ENCODE measurements around the gene COL4A5.

The COL4A5 gene

DNA sequence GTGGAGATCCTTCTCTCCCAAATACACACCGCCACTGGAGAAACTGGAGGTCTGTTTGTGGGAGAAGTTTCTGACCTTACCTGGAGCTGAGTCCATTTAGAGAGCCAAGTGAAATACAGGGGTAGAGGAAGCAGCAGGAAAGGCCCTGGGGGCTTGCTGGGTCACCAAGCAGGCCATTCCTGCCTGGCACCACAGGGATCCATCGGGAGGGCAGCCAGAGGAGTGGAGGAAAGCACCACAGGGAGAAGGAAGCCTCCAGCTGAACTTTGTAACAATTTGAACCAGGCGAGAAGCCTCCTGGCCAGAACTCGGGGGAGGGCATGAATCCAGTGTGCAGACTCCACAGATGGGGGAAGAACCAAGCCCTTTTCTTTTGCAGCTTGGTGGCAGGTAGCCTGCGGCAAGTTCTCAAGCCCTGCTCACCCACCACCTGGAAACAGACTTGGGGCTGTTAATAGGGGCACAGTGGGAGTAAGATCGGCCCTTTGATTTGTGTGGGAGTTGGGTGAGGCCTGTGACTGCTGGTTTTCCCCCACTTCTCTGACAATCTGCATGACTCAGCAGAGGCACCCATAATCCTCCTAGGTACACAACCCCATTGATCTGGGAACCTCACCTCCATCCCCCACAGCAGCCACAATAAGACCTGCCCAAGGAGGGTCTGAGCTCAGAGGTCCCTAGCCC is 202.1 kb downstream of the COL4A5 start:
- no peak for DNase-seq (ENCODE audit: low read depth in 2 of 2)

DNA sequence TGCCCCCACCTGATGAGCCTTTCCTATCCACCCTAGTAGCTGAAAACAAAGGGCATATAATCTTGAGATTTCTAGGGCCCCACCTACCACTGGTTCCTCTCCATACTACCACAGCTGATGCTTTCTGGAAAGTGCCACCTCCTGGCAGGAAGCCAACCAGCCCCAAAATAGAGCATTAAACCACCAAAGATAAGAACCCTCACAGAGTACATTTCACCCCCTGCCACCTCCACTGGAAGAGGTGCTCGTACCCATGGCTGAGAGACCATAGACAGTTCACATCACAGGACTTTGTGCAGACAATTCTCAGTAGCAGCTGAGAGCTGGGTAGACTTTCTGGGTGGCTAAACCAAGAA is 202.6 kb downstream of the COL4A5 start:
- no peak for DNase-seq (ENCODE audit: low read depth in 2 of 2)

DNA sequence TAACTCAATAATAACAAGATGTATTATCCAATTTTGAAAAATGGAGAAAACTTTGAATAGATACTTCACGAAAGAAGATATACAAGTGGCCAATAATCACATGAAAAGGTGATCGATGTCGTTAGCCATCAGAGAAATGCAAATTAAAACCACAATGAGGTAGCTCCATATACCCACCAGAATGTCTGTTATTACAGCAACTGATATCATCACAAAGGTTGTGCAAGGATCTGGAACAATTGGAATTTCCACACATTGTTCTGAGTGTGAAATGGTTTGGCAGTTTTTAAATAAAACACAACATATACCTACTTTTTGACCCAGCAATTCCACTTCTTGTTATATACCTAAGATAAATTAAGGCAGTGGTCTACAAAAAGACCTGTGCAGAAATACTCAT is 225.1 kb downstream of the COL4A5 start:
- no peak for DNase-seq (ENCODE audit: low read depth in 2 of 2)

DNA sequence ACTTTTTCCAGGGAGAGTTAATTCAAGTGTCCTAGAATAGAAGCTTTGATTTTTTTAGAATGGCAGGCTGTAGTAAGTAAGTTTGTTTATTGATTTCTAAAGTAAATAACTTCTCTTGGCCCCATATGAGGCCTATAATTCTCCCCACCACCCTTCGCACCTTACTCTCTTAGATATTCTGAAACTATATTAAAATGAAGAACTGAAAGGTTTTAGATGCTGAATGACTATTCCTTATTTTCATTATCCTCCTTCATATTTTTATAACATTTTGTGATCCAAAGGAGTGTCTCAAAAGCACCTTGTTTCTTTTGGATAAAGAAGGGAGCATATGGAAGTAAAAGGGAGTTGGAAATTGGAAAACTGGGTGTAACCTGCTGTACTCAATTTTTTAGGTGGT is 226.5 kb downstream of the COL4A5 start:
- no peak for DNase-seq (ENCODE audit: low read depth in 2 of 2)

DNA sequence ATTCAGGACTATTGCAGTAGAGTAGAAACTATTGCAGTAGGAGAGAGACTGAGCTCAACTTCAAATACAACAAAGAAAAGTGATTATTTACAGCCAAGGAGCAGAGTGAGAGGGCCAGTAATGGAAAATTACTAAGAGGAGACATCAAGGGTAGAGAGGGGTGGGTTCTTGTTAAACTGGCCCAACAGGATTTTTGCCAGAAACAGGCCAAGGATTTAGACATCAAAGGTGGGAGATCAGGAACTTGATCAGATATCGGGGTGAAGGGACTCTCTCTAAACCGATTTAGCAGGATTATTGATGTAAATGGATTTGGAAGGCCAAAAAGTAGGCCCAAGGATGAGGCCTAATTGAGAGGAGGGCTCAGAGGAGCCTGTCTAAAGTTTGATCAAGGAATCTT is 231.9 kb downstream of the COL4A5 start:
- no peak for DNase-seq (ENCODE audit: low read depth in 2 of 2)

DNA sequence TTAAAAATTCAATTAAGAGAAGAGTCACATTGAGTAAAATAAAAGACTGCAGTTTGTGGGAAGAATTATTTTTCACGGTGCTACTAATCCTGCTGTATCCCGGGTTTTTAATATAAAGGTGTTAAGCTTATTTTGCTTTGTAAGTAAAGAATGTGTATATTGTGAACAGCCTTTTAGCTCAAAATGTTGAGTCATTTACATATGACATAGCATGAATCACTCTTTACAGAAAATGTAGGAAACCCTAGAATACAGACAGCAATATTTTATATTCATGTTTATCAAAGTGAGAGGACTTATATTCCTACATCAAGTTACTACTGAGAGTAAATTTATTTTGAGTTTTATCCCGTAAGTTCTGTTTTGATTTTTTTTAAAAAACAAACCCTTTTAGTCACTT is 257.1 kb downstream of the COL4A5 start:
- DNase-seq (ENCODE audit: low read depth in 2 of 2), result no peak

DNA sequence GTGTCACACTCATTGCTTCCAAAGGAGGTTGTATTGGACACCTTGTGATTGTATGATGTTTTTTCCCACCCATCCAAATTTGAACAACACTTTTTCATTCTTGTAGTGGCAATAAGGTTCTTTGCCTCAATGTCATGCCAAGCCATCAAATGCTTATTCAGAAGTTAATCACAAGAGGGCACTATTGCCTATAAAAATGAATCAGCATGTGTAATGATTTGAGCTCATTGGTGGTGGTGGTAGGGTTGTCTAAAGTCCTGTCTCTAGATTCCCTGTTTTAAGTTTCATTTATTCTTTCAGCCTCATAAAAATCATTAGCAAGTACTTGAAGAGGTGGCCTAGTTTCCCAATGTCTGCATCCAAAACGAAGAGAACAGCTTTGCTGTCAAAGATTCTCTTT is 259.7 kb downstream of the COL4A5 start:
- no peak for DNase-seq (ENCODE audit: low read depth in 2 of 2)

DNA sequence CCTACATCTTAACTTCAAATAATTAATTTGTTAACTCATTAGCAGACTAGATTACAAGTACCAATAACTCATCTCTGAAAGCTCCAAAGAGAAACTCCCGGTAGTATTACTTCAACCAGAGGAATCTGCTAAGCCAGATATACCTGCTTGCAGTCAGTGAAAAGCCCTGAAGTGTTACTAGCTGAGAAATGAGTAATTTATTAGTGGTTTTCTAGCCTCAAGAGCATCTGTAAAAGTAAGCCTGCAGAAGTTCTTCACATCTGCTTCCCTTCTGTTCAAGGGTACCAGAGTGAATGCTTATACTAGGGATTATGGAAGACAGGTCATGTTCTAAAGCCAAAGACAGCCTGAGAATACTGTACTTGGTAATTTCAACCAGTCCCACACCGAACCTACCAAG is 262.0 kb downstream of the COL4A5 start:
- DNase-seq (ENCODE audit: low read depth in 2 of 2), result no peak

DNA sequence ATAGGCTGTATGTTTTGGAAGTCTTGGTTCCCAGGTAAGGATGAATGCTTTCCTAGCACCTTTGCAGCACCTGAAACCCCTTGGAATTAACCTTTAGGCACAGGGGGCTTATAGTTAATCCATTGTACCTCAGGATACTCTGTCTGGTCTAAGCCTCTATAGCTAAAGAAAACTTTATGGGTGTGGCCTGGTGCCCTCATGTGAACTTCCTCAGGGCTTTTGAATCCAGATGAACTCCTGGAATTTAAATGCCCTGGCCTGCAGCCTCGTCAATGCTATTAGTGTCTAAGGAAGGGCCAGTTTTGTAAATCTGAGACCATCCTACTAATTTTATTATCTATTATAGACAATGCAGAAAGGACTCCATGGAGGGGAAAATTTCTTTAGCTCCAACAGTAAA is 262.9 kb downstream of the COL4A5 start:
- no peak for DNase-seq (ENCODE audit: low read depth in 2 of 2)

DNA sequence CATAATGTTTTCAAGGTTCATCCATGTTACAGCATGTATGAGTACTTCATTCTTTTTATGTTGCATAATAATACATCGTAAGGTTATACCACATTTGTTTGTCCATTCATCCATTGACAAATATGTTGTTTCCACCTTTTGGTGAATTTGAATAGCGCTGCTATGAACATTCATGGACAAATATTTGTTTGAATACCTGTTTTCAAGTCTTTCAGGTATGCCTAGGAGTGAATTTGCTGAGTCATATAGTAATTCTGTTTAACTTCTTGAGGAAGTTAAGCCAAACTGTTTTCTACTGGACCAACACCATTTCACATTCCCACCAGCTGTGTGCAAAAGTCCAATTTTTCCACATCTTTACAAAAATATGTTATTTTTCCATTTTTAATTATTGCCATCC is 265.2 kb downstream of the COL4A5 start:
- no peak for DNase-seq (ENCODE audit: low read depth in 2 of 2)

DNA sequence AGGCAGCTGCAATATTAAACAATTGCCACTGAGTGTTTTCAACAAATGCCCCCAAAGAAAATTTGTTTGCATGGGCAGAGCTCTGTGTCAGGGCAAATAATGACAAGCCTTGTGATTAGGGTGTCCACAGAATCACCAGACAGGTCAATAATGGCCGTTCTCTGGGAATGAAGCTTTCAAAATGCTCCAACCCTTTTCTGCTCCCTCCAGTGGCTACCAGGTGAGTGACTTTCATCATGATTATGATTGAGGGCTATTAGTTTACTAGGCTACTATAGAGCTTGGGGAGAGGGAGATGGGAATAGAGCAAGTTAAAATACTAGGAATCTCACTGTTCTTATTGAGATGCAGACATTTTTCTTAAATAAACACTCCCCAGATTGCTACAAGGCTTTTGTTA is 273.2 kb downstream of the COL4A5 start:
- no peak for DNase-seq (ENCODE audit: low read depth in 2 of 2)

DNA sequence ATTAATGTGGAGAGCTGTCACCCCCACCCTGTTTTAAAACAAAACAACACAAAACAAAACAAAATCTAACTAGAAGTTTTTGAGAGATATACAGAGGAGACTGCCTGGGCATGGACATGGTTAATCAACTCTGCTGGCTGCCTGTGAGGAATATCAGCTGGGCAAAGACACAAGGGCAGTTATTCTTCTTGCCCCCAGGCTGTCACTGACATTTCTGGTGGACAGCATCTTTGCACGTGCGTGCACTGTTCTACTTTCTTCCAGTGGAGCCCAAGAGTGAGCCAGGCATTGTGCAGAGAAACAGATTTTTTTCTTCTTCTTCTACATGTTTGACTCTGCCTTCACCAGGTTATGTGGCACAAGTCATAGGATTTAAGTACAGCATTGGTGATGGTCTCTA is 282.9 kb downstream of the COL4A5 start:
- DNase-seq (ENCODE audit: low read depth in 2 of 2), result no peak

DNA sequence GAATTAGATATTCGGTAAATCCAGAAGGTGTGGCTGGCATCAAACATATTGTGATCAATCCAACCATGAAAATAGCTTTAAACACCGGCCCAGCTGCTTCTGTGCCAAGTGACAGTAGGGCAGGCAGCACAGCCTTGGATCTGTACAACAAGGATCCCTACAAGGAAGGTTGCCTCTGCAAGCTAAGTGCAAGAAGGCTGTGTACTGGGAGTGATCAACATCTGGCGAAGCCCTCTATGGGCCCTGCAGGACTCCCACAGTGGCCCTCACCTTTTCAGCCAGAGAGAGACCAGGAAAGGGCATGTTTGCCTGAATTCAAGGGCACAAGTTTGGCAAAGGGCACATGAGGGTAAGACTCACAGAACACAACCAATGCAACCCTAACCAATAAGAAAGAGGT is 287.1 kb downstream of the COL4A5 start:
- DNase-seq (ENCODE audit: low read depth in 2 of 2), result no peak

DNA sequence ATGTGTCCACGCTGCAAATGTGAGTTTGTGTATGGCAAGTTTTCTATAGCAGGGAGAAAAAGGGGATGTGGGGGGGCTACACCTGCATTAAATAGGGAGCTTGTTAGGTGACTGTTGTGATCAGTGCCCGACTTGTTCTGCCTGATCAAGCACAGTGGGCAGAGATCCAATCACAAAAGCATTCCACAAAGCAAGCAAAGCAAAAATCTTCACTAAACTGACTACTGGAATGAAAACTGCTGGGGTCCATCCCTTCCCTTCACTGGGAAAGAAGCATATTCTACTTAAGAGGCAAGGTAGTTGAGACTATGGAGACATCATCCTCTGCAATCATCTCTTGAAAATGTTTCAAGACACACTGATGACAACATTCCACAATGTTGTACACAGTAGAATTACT is 291.5 kb downstream of the COL4A5 start:
- DNase-seq (ENCODE audit: low read depth in 2 of 2), result no peak

DNA sequence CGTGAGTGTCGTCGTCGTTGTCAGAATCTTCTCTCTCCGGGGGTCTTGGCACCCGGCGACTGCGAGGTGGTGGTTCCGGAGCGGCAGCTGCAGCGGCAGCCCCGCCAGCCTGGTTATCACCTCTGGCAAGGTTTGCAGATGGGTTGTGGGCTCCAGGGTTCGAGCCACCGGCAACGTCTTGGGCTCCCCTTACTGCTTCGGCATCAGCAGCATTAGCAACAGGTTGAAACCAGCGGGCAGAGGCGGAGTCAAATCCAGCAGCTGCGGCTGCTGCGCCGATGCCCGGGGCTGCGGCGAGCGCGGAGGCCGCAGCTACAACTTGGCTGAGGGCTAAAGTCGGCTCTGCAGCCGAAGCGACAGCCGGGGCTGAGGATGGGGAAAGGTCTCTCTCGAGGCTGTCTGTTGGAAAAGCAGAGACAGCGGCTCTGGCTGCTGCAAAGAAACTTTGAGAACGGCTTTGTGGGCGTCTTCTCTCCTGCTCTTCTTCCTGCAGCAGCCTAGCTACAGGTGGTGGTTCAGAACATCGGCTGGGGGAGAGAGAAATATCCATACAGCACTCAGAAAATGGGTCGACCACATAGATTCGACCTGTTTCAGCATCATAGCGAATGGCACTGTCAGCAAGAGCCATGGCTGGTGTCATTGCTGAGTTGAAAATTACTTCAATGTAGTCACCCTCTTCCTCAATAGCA is 293.1 kb downstream of the COL4A5 start:
- DNase-seq (ENCODE audit: low read depth in 2 of 2), result no peak

DNA sequence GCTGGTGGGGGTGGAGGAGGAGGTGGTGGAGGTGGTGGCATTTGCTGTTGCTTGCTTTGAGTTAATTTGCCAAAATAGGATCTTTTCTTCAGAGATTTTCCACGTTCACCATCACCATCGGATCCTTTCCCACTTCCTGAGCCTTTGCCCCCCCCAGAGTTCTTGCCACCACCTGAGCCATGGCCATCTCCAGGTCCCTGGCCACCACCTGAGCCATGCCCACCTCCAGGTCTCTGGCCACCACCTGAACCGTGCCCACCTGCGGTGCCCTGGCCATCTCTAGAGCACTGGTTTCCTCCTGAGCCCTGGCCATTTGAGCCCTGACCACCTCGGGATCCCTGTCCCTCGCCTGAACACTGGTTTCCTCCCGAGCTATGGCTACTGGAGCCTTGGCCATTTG is 294.8 kb downstream of the COL4A5 start:
- DNase-seq (ENCODE audit: low read depth in 2 of 2), result no peak

DNA sequence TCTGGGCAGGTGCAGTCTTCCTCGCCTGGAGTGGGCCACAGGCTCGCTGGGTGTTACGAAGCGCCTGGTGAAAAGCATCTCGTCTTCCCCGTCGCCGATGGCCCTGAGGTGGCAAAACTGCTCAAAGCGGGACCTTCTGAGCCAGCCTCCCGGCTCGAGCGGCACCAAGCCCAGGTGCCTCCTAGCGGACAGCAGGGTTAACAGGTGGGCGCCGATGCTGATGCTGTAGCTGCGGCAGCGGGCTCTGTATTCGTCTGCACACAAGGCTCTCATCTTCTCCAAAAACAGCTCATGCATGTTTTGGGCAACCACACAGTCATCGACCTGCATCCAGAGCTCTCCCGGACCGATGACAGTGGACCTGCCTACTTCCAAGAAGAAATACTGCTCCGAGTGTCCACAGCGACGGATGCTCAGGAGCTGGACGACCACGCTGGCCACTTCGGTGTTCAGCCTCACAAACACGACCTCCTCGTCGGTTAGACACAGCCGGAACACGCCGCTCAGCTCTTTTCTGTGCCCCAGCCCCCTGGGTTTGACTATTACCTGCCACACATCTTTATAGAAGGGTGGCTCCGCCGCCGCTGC is 295.5 kb downstream of the COL4A5 start:
- DNase-seq (ENCODE audit: low read depth in 2 of 2), result no peak

DNA sequence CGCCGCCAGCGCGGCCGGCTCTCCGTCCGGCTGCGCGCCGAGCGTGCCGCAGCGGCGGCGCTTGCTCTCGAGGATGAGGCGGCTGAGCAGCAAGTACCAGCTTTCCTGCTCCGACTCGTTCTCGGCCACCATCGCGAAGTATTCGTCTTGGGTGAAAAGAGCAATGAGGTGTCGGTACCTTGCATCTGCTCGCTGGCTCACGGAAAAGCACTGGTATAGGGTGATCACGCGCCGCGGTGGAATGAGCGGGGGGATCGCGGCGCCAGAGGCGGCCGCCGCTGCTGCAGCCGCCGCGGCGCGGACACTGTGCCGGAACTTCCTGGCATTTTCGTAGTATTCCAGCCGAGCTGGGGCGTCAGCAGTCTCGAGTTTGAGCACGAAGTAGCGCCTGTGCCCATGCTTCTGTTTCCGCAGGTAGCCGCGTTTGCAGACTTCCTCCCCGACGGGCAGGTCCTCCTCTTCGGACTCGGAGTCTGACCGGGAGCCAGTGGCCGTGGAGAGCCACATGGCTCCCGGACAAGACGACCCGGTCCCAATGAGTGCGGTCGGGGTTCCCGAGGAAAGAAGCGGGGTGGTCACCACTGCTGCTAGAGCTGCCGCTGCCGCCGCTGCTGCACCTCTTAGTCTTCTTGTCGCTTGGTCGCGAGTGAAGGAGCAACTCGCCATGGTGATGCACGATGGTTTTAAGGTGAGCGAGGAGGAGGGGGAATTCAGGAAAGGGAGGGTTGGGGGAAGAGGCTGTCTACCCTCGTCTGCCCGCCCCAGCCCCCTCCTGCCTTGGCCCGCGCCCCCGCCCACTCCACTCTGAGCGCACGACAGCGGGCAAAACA is 296.3 kb downstream of the COL4A5 start:
- no peak for DNase-seq (ENCODE audit: low read depth in 2 of 2)

DNA sequence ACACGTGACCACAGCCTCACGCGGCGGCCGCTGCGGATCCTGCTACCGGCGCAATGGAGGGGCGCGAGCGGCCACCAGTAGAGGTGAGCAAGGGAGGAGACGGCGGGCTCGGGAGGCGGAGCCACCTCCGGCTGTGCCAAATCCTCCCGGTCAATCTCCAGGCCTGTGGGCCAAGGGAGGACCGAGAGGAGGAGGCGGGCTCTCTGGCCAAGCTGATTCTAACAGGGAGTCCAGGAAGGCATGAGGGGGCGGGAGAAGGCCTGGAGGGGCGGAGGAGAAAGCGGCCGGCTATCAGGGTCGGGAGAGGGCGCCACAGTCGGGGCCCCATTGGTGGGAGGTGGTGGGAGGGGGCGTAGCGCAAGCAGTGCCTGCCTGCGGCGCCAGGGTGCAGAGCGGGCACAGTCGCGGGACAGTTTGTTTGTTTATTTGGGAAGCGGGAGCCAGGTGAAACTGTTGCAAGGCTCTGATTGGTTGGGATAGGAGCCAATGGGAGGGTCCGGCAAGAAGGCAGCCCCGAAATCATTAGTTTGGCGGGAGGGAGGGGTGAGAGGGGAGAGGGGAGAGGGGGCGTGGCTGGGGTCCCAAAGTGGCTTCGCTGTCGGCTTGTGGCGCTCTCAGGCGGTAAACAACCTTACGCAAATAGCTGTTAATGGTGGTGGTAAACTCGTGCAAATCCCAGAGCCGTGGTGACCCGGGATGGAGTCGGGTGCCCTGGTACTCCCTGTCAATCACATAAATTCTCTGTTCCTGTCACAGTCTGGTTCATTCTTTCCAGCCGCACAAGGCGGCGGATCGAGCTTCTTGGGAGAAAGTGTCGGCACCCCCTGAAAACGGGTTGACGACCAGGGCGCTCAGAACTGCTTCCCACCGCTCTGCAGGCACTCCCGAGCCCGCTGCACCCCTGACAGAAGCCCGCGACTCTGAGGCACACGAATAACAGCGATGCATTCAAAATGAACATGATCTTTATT is 297.2 kb downstream of the COL4A5 start, which contains the start of gene IRS4:
IRS4 (minus strand) TSS at position 55 of the 971 bp plus-strand sequence.
- no peak for DNase-seq (ENCODE audit: low read depth in 2 of 2)

DNA sequence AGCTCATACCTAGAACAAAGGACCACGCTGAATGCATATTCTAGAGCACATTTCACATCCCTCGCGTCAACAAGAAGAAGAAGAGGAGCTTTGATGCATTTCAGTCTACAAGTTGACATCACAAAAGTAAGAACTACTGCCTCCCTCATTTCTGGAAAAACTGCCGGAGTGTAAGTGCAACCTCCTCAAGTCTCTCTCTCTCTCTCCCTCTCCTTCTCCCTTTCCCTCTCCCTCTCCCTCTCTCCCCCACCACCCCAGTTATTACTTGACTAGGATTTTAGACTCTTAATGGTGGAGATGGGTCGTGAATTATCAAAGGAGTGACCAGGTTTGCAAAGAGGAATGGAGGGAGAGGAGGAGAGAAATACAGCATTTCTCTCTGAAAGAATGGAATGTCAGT is 298.1 kb downstream of the COL4A5 start:
- no peak for DNase-seq (ENCODE audit: low read depth in 2 of 2)

DNA sequence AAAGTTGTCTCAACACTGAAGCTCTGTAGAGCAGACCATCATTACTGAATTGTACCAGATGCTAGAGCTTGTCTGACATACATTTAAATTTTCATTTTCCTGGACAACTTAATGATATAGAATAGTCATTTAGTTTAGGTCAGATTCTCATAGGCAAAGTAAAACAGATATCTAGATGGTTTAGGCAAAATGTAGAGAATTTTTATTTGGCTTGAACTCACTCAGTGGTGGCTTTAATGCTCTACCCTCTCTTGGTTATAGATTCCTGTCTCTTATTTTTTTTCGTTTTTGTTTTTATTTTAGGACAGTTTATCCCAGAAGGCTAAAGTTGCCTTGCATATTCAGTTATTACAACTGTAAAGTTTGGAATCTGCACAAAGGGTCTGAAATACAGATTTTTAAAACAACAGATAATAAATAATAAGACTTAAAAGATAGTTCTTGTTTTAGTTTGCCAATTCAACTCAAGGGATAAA is 300.7 kb downstream of the COL4A5 start:
- no peak for DNase-seq (ENCODE audit: low read depth in 2 of 2)
